HFF-Myc (cell line): ENCODE data around the gene MBOAT1.

Experiments
- DNase-seq: peaks from one replicate; pipeline ENCODE4 v3.0.0-alpha.2; 2011; ENCODE audit warnings: low read depth; ENCODE audit errors: extremely low read depth
- H3K4me3 ChIP-seq: replicated peaks from 2 replicates; pipeline ENCODE4 v1.5.1; 2011; ENCODE audit warnings: low read depth, mild to moderate bottlenecking, control low read depth, low read length
- TF ChIP-seq, protein P1 (sequence below): IDR thresholded peaks from 2 replicates; pipeline ENCODE4 v1.5.1; 2012; ENCODE audit warnings: mild to moderate bottlenecking, low read depth, low read length, control low read depth; ENCODE audit errors: missing control alignments

Gene MBOAT1

DNA sequence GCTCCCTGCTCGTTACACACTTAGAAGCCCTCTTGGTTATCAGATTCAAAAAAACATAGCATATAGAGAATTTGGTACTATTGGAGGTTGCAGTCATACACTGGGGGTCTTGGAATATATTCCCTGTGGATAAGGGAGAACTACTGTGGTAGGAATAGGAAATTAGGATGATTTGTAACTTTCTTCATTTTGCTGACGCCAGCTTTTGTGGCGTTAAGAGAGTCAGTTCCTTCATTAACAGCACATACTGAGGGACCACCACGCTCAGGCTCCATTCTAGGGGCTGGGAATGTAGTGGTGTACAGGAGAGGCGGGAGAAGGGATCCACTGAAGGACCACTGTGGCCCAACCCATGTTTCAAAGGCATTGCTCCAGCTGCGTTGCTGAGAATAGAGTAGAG lies 140.3 kb downstream of the MBOAT1 start:
- H3K4me3 ChIP-seq = no peak overlapping the region
- DNase-seq = no peak
- TF ChIP-seq, protein P1, sequence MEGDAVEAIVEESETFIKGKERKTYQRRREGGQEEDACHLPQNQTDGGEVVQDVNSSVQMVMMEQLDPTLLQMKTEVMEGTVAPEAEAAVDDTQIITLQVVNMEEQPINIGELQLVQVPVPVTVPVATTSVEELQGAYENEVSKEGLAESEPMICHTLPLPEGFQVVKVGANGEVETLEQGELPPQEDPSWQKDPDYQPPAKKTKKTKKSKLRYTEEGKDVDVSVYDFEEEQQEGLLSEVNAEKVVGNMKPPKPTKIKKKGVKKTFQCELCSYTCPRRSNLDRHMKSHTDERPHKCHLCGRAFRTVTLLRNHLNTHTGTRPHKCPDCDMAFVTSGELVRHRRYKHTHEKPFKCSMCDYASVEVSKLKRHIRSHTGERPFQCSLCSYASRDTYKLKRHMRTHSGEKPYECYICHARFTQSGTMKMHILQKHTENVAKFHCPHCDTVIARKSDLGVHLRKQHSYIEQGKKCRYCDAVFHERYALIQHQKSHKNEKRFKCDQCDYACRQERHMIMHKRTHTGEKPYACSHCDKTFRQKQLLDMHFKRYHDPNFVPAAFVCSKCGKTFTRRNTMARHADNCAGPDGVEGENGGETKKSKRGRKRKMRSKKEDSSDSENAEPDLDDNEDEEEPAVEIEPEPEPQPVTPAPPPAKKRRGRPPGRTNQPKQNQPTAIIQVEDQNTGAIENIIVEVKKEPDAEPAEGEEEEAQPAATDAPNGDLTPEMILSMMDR = no peak

DNA sequence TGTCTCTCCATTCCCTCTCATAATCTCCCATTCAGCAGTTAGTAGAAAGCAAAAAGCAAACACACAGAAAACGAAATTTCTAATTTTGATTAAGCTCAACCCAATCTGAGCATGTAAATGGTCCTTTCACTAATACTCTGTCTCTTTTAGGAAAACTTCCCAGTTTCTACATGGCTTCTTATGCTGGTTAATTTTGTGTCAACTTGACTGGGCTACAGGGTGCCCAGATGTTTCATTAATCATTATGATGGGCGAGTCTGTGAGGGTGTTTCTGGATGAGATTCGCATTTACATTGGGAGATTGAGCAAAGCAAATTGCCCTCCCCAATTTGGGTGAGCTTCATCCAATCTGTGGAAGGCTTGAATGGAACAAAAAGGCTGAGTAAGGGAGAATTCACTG lies 142.2 kb downstream of the MBOAT1 start:
- TF ChIP-seq, protein P1 = no peak
- no peak overlapping the region for H3K4me3 ChIP-seq
- no peak for DNase-seq

DNA sequence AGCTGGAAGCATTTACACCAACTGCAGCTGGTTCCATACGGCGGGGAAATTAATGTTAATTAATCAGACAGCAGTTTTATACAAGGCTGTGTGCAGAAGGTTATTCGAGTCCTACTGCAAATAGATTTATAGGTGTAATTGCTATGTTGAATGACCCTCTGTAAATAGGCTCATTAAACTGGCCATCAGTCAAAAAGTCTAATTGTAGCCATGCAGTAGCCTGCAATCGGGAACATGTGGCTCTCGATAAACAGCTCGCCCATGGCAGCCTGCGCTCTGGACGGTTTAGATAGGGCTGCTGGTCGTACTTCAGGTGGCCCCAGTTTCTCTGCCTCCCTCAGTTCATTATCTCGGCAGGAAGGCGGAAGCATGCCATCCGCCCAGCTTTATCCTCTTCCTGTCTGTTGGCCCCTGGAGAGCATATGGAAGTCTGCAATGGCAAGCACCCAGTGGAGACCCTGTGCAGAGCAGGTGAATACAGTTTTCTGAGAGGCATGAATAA lies 143.2 kb downstream of the MBOAT1 start:
- TF ChIP-seq, protein P1 = no peak
- no peak for DNase-seq
- no peak overlapping the region for H3K4me3 ChIP-seq

DNA sequence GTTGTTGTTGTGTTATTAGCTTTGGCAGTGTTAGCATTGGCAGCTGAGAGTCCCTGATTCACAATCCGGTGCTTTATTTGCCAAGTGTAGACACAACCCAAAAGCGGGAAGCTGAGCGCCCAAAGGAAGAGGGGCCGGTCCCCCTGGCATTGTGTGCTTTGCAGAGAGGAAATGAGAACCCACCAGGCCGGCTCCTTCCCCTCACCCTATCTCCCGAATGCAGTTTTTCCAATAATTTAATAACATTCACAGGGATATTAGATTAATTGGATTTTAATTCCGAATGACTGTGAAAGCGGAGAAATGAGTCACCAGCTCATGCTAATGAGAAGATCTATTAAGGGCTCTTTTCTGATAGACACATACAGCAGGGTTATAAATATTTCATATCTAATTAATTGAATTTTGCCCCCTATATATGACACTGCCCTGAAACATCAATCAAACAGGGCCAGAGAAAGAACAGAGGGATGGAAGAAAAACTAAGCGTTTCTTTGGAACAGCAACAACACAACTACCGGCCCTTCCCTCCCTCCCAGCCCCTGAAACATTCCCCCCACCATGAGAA lies 143.8 kb downstream of the MBOAT1 start:
- DNase-seq = no peak
- no peak overlapping the region for H3K4me3 ChIP-seq
- TF ChIP-seq, protein P1 = no peak

DNA sequence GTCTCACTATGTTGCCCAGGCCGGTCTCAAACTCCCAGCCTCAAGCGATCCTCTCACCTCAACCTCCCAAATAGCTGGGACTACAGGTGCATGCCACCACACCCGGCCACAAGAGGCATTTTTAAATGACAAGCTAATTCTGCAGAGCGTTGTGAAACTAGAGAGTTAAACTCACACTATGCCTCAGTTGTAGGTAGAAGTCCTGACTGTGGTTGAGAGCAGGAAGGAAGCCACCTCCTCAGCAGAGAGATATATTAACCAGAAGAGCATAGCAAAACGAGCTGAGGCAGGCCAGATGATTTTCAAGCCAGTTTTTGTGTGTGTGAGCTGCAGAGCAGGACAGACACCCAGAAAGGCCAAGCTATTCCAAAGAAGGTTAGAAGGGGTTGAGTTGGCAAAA lies 150.3 kb downstream of the MBOAT1 start:
- TF ChIP-seq, protein P1 = no peak
- H3K4me3 ChIP-seq = no peak overlapping the region
- no peak for DNase-seq

DNA sequence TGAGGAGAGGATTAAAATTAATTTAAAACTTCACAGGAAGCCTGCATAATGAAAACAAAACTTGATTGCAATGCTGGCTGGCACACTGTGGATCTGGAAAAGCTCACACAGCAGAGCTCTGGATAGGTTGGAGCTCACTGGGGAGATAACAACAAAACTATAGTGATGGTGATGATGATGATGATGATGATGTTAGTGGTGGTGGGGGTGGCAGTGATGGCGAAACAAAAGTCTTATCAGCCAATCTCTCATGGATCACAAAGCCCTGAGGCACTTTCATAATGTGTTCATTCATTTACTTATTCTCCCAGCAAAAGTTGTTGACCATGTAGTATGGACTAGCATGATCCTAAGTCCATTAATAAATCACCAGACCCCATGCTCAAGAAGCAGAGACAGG lies 152.0 kb downstream of the MBOAT1 start:
- DNase-seq = no peak
- no peak overlapping the region for H3K4me3 ChIP-seq
- TF ChIP-seq, protein P1 = no peak

DNA sequence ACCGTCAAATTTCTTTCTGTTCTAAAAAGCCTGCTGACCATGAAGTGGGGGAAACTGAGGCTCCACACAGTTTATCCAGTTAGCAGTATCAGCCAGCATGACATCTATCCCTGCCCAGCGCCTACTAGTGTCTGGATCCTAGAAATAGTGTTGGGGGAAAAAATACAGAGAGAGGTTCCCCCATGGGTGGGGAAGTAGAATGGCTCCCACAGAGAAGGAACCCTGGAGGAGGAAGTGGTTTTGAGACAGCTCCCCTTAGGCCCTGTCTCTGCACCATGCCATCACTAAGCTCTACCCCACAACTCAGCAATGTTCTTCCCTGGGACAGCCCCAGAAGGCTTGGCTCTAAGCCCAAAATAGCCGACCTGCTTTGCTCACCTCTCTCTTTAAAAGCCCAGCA lies 153.4 kb downstream of the MBOAT1 start:
- DNase-seq = no peak
- TF ChIP-seq, protein P1 = no peak
- no peak overlapping the region for H3K4me3 ChIP-seq
